Gastroesophageal sphincter (tissue), 4 donors: ENCODE data around the gene ELP6. TPM values are rescaled to one million over a fixed set of nuclear protein-coding genes. Genes with fewer than 3 reads are reported as not detected.
A peak's percentile ranks its signal among the peaks of the same experiment; 100 is the strongest.

Experiments used
- ATAC-seq: fragments of 150-250 bp; one replicate; pipeline ENCODE4 v1.9.1; 2016; ENCODE audit warnings: mild to moderate bottlenecking, moderate library complexity
- H3K27ac ChIP-seq, 4 donors: fragments of 200-600 bp; sonication (generic) in 3 of 4; 1 replicate in 3 of 4; 2 replicates in 1 of 4; pipeline ENCODE4 v1.5.1; 2016 to 2019
- H3K27me3 ChIP-seq: fragments of 200-600 bp; sonication (generic); one replicate; pipeline ENCODE4 v1.5.1; 2019
- H3K36me3 ChIP-seq, 2 donors: fragments of 200-600 bp; sonication (generic); one replicate each; pipeline ENCODE4 v1.5.1; 2019; ENCODE audit warnings: control low read depth in 1 of 2
- H3K4me1 ChIP-seq, 3 donors: fragments of 200-600 bp; sonication (generic); 1 replicate in 2 of 3; 2 replicates in 1 of 3; pipeline ENCODE4 v1.5.1; 2016 to 2019; ENCODE audit warnings: control low read depth in 2 of 3
- H3K4me3 ChIP-seq, 2 donors: fragments of 200-600 bp; sonication (generic); one replicate each; pipeline ENCODE4 v1.5.1; 2019; ENCODE audit warnings: mild to moderate bottlenecking in 1 of 2, moderate library complexity in 1 of 2
- H3K9me3 ChIP-seq, 3 donors: fragments of 200-600 bp; sonication (generic); one replicate each; pipeline ENCODE4 v1.5.1; 2017 to 2019; ENCODE audit warnings: control low read depth in 2 of 3
- CTCF ChIP-seq, 4 experiments: fragments of 200-600 bp in 2 of 4; fragments of 450-650 bp in 2 of 4; sonication (generic) in 1 of 4; IDR thresholded peaks; one replicate each; pipeline ENCODE4 v1.5.1; 2017 to 2019; ENCODE audit warnings: antibody characterized with exemption in 4 of 4, mild to moderate bottlenecking in 2 of 4, moderate library complexity in 2 of 4
- EP300 ChIP-seq: sonication (generic); formaldehyde crosslinking; IDR thresholded peaks from one replicate; pipeline ENCODE4 v1.6.1; 2017; ENCODE audit warnings: antibody characterized with exemption, mild to moderate bottlenecking
- POLR2A ChIP-seq, 2 donors: fragments of 450-650 bp; IDR thresholded peaks; one replicate each; pipeline ENCODE4 v1.6.1; 2017; ENCODE audit warnings: antibody characterized with exemption in 2 of 2, mild to moderate bottlenecking in 2 of 2, moderate library complexity in 1 of 2
- POLR2AphosphoS5 ChIP-seq: sonication (generic); formaldehyde crosslinking; IDR thresholded peaks from one replicate; pipeline ENCODE4 v1.6.1; 2017; ENCODE audit warnings: antibody characterized with exemption
- WGBS, 2 donors: methylation state at CpG; one replicate each; pipeline ENCODE4 v1.1.5; 2018; ENCODE audit warnings: low coverage in 1 of 2; 5-methylcytosine and 5-hydroxymethylcytosine counted together
- total RNA-seq, 4 donors: library from RNA; depleted of rRNA; stranded (reverse); fragments of >200 nt; gene quantifications; one replicate each; pipeline ENCODE4 v1.1.0, GENCODE V29; 2016

ELP6 gene
- 10 to 100 TPM; 14.3 to 28.0 (median 20.4) TPM for total RNA-seq

GRCh38 chr3:47513125-47513929, at the start of gene ELP6:
Gene ELP6, minus strand, starts transcription at chr3:47513712. Its CDS starts 122 bp downstream, at chr3:47513590.
- peaks cover 0 to 24% (median 8%) of the 10 kb centered on the region in 3 donors for H3K4me1 ChIP-seq
- no peaks in the 10 kb centered on the region for H3K9me3 ChIP-seq
- peak within 1 kb of the TSS; percentile 60 to 98 (median 94) for H3K27ac ChIP-seq
- peak; percentile 99 for ATAC-seq
- H3K36me3 ChIP-seq, result peaks cover 0 to 27% of the 10 kb centered on the region in 2 donors
- TF ChIP-seq CTCF (IDR thresholded peaks at IDR 0.05) (peak in 3 of 4 experiments; percentile 42 to 58 (median 58)), POLR2A (IDR thresholded peaks at IDR 0.05) (peak; percentile 67 to 78), EP300 (no peak), POLR2AphosphoS5 (peak; percentile 67)
- WGBS, 2 donors, result 0% methylated on average over 3 to 8 of the region's 71 CpGs
- peak within 1 kb of the TSS; percentile 66 to 76 for H3K4me3 ChIP-seq
- H3K27me3 ChIP-seq, result no peaks in the 10 kb centered on the region

GRCh38 chr3:47556351-47556750, 42.8 kb upstream of the ELP6 start:
- H3K9me3 ChIP-seq, result no peaks in the 10 kb centered on the region
- no peaks in the 10 kb centered on the region for H3K27me3 ChIP-seq
- H3K27ac ChIP-seq, result no peak overlapping the region
- WGBS, 2 donors, result 88% methylated on average over 2 of the region's 2 CpGs; no CpG with 5 or more reads in 1 of the 2 donors
- H3K4me1 ChIP-seq, result no peaks in the 10 kb centered on the region
- ATAC-seq, result no peak
- no peak for TF ChIP-seq EP300
- TF ChIP-seq CTCF (IDR thresholded peaks at IDR 0.05), result no peak
- no peak overlapping the region for H3K4me3 ChIP-seq
- H3K36me3 ChIP-seq, result no peaks in the 10 kb centered on the region

GRCh38 chr3:47554335-47554734, 40.8 kb upstream of the ELP6 start:
- 100% methylated on average over 1 of the region's 6 CpGs for WGBS, 2 donors
- no peak for ATAC-seq
- no peaks in the 10 kb centered on the region for H3K36me3 ChIP-seq

GRCh38 chr3:47553407-47553806, 39.9 kb upstream of the ELP6 start:
- no peaks in the 10 kb centered on the region for H3K36me3 ChIP-seq
- H3K27me3 ChIP-seq, result no peaks in the 10 kb centered on the region
- no peaks in the 10 kb centered on the region for H3K9me3 ChIP-seq
- H3K27ac ChIP-seq, result no peak overlapping the region
- no peak for TF ChIP-seq EP300
- no peak for TF ChIP-seq POLR2A (IDR thresholded peaks at IDR 0.05)
- TF ChIP-seq CTCF (IDR thresholded peaks at IDR 0.05), result no peak
- no peak for TF ChIP-seq POLR2AphosphoS5
- ATAC-seq, result no peak
- H3K4me3 ChIP-seq, result no peak overlapping the region
- 49 to 79% methylated on average over 6 to 7 of the region's 7 CpGs for WGBS, 2 donors
- H3K4me1 ChIP-seq, result no peaks in the 10 kb centered on the region

More at GRCh38 chr3:47554335-47554734, 40.8 kb upstream of the ELP6 start:
- H3K27me3 ChIP-seq, result no peaks in the 10 kb centered on the region
- H3K4me1 ChIP-seq, result no peaks in the 10 kb centered on the region
- no peak overlapping the region for H3K4me3 ChIP-seq
- no peaks in the 10 kb centered on the region for H3K9me3 ChIP-seq
- TF ChIP-seq EP300 (no peak), CTCF (IDR thresholded peaks at IDR 0.05) (no peak), POLR2A (IDR thresholded peaks at IDR 0.05) (no peak), POLR2AphosphoS5 (no peak)
- no peak overlapping the region for H3K27ac ChIP-seq
